SU-DHL-6 (cell line): Measurements from ENCODE around the gene ZNF710.

ENCODE experiments used
- EZH2phosphoT487 ChIP-seq: fragments of 200-600 bp; sonication (generic), shearing (Covaris generic); conservative IDR thresholded peaks from 2 replicates; pipeline ENCODE4 v1.6.1; 2018; ENCODE audit warnings: mild to moderate bottlenecking, antibody characterized with exemption, low read length, moderate library complexity, mixed read lengths
- TF ChIP-seq, protein P1 (sequence below): fragments of 200-600 bp; sonication (generic); IDR thresholded peaks from one replicate; pipeline ENCODE4 v1.5.1; 2017; ENCODE audit warnings: antibody characterized with exemption, mild to moderate bottlenecking, low read length, moderate library complexity; ENCODE audit not compliant: insufficient read depth, poor library complexity, severe bottlenecking

DNA sequence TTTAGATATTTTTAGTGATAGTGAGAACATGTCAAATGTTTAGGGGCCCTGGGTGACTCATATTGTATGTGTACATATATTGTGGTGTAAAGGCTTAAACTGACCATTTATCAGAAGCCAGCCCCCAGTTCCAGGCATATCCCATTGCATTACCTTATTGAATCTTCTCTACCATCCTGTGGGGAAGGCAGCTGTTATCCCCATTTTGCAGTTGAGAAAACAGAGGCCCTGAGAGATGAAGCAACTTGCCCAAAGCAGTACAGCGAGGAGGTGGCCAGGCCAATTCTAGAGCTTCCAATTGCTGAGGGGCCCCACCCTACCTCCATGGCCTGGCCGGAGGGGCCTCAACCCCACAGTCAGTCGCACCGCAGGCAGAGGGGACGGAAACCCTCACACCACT lies 47.9 kb downstream of the ZNF710 start:
- TF ChIP-seq, protein P1, sequence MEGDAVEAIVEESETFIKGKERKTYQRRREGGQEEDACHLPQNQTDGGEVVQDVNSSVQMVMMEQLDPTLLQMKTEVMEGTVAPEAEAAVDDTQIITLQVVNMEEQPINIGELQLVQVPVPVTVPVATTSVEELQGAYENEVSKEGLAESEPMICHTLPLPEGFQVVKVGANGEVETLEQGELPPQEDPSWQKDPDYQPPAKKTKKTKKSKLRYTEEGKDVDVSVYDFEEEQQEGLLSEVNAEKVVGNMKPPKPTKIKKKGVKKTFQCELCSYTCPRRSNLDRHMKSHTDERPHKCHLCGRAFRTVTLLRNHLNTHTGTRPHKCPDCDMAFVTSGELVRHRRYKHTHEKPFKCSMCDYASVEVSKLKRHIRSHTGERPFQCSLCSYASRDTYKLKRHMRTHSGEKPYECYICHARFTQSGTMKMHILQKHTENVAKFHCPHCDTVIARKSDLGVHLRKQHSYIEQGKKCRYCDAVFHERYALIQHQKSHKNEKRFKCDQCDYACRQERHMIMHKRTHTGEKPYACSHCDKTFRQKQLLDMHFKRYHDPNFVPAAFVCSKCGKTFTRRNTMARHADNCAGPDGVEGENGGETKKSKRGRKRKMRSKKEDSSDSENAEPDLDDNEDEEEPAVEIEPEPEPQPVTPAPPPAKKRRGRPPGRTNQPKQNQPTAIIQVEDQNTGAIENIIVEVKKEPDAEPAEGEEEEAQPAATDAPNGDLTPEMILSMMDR = no peak
- TF ChIP-seq EZH2phosphoT487 = no peak
